Spleen (tissue), 11 donors: Measurements from ENCODE around the gene ACSS1. TPM values are rescaled to one million over a fixed set of nuclear protein-coding genes. Genes with fewer than 3 reads are reported as not detected.

Source experiments
- DNase-seq: peaks from one replicate; pipeline ENCODE4 v3.0.0-alpha.2; 2020
- H3K27ac ChIP-seq, 8 donors: fragments of 200-600 bp; sonication (generic) in 7 of 8; 1 replicate in 4 of 8; 2 replicates in 4 of 8; pipeline versions ENCODE4 v1.5.0 to v1.8.0; 2016 to 2021; ENCODE audit warnings: inconsistent platforms in 4 of 8, mild to moderate bottlenecking in 4 of 8, moderate library complexity in 1 of 8
- H3K27me3 ChIP-seq, 7 donors: fragments of 200-600 bp; sonication (generic) in 6 of 7; replicated peaks in 1 of 7; 1 replicate in 4 of 7; 2 replicates in 3 of 7; pipeline versions ENCODE4 v1.5.0 to v1.8.0; 2016 to 2021; ENCODE audit warnings: inconsistent platforms in 3 of 7, mild to moderate bottlenecking in 1 of 7
- H3K36me3 ChIP-seq, 6 donors: fragments of 200-600 bp; sonication (generic) in 5 of 6; 1 replicate in 4 of 6; 2 replicates in 2 of 6; pipeline versions ENCODE4 v1.5.0 to v1.8.0; 2016 to 2021; ENCODE audit warnings: inconsistent platforms in 2 of 6
- H3K4me1 ChIP-seq, 6 donors: fragments of 200-600 bp; sonication (generic) in 5 of 6; 1 replicate in 3 of 6; 2 replicates in 3 of 6; pipeline versions ENCODE4 v1.5.0 to v1.8.0; 2016 to 2021; ENCODE audit warnings: inconsistent platforms in 3 of 6
- H3K4me3 ChIP-seq, 8 donors: fragments of 200-600 bp; sonication (generic) in 7 of 8; 1 replicate in 4 of 8; 2 replicates in 4 of 8; pipeline versions ENCODE4 v1.5.0 to v1.8.0; 2016 to 2021; ENCODE audit warnings: inconsistent platforms in 4 of 8, mild to moderate bottlenecking in 4 of 8, moderate library complexity in 2 of 8
- H3K9me3 ChIP-seq, 8 donors: fragments of 200-600 bp; sonication (generic) in 7 of 8; 1 replicate in 4 of 8; 2 replicates in 4 of 8; pipeline versions ENCODE4 v1.5.0 to v1.8.0; 2016 to 2021; ENCODE audit warnings: inconsistent platforms in 4 of 8
- CTCF ChIP-seq, 11 experiments: fragments of 200-600 bp in 7 of 11; fragments of 450-650 bp in 4 of 11; sonication (generic) in 4 of 11; IDR thresholded peaks in 8 of 11; conservative IDR thresholded peaks in 3 of 11; 1 replicate in 7 of 11; 2 replicates in 4 of 11; pipeline versions ENCODE4 v1.4.0 to v1.8.0; 2016 to 2021; ENCODE audit warnings: antibody characterized with exemption in 11 of 11, inconsistent platforms in 4 of 11, mild to moderate bottlenecking in 1 of 11
- POLR2A ChIP-seq, 3 donors: fragments of 450-650 bp; IDR thresholded peaks; one replicate each; pipeline ENCODE4 v1.5.1; 2017; ENCODE audit warnings: antibody characterized with exemption in 3 of 3, mild to moderate bottlenecking in 1 of 3
- POLR2AphosphoS5 ChIP-seq, 3 donors: sonication (generic); formaldehyde crosslinking; IDR thresholded peaks; one replicate each; pipeline ENCODE4 v1.5.1; 2017; ENCODE audit warnings: antibody characterized with exemption in 3 of 3
- WGBS, 5 donors: extraction: QIAGEN DNeasy Blood & Tissue Kit in 3 of 5; methylation state at CpG; one replicate each; pipeline versions ENCODE4 v1.1.5 to v1.1.7; 2013 to 2018; 5-methylcytosine and 5-hydroxymethylcytosine counted together
- intact Hi-C: fragments of 100-400 bp; cut with DNase I; formaldehyde crosslinking; loops from one replicate; pipeline ENCODE4 v1.15.0; 2023; ENCODE audit warnings: low total_unique reads
- polyA plus RNA-seq, 3 donors: library from polyadenylated mRNA; stranded (reverse); fragments of 200-250 nt; gene quantifications; one replicate each; pipeline ENCODE4 v1.2.1, GENCODE V29; 2013
- total RNA-seq, 7 donors: library from RNA; depleted of rRNA in 3 of 7; stranded (reverse); fragments of >200 nt in 3 of 7; fragmentation: NEBNext Ultra II Directional in 4 of 7; extraction: Animal tissue kit (Norgen Biotek cat#: 25700) in 4 of 7; gene quantifications; one replicate each; pipeline versions ENCODE4 v1.1.0 to v1.2.1, GENCODE V29; 2016 to 2021
- donor health status: healthy with polysubstance abuse.
- donor health status: DM: no; HTN: no; CAD: no; lungs with moderate emphysema.
- donor health status: DM: no; HTN: no; CAD: no.
- donor health status: Bipolar disorder and iron deficiency.
- donor health status: healthy.
- donor health status: DM: no; HTN: no; CAD: no.
- donor health status: DM: yes; HTN: yes; CAD: no.

ACSS1 gene
- total and polyA plus RNA-seq, 10 donors, result 20.3 to 50.8 (median 36.4) TPM

GRCh38 chr20:25023356-25023755 is 34.6 kb downstream of the ACSS1 start:
- Histone ChIP-seq H3K4me3 (no peak overlapping the region), H3K27me3 (no peaks in the 10 kb centered on the region), H3K9me3 (no peaks in the 10 kb centered on the region), H3K27ac (no peak overlapping the region), H3K4me1 (peaks cover 0 to 36% (median 5%) of the 10 kb centered on the region in 6 donors), H3K36me3 (peaks cover 0 to 90% (median 38%) of the 10 kb centered on the region in 6 donors)
- intact Hi-C loops, result no loop called here
- WGBS, 5 donors, result 82 to 91% (median 84%) methylated on average over 9 to 10 of the region's 10 CpGs
- TF ChIP-seq POLR2AphosphoS5 (IDR thresholded peaks at IDR 0.05) (no peak), POLR2A (IDR thresholded peaks at IDR 0.05) (no peak), CTCF (IDR thresholded peaks at IDR 0.05 in 8 of 11, conservative IDR thresholded peaks at IDR 0.05 in 3 of 11) (no peak)
- DNase-seq, result peak; percentile 47

DNA sequence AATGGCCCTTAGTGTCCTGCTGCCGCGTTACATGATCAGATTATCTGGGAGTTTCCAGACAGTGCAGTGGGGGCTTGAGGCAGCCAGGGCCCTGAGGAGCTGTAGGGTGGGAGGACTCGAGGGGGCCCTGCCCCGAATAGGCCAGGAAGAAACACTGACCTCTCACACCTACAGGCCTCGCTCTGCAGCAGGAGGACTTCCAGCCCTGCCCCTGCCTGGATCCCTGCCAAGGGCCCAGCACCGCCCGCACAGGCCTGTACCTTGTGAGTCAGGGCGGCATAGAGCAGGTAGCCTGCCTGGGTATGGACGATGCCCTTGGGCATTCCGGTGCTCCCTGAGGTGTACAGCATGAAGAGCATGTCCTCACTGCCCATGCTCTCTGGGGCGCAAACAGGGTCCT is 35.3 kb downstream of the ACSS1 start:
- WGBS, 5 donors, result 70 to 88% (median 87%) methylated on average over 5 to 11 of the region's 11 CpGs
- Histone ChIP-seq H3K36me3 (peaks cover 0 to 91% (median 42%) of the 10 kb centered on the region in 6 donors), H3K4me3 (no peak overlapping the region), H3K27me3 (no peaks in the 10 kb centered on the region), H3K27ac (no peak overlapping the region), H3K4me1 (peaks cover 0 to 31% (median 5%) of the 10 kb centered on the region in 6 donors), H3K9me3 (no peaks in the 10 kb centered on the region)
- TF ChIP-seq POLR2A (IDR thresholded peaks at IDR 0.05) (no peak), POLR2AphosphoS5 (IDR thresholded peaks at IDR 0.05) (no peak), CTCF (IDR thresholded peaks at IDR 0.05 in 8 of 11, conservative IDR thresholded peaks at IDR 0.05 in 3 of 11) (no peak)
- DNase-seq, result peak; percentile 68
- intact Hi-C loops, result no loop called here

DNA sequence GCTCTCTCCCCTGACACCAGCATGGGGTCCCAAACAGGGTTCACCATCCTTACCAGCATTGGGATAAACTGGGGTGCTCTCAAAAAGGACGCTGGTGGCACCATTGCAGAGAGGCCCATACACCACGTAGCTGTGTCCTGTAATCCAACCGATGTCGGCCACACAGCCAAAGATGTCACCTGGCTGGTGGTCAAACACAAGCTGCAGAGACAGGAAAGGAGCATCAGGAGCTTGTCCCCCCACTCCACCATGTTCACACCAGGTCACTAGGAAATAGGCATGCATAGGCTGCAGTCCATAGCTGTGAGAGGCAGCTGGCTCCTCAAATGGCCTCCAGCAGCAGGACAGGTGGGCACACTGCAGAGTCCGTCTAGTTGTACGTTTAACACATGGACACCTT is 36.6 kb downstream of the ACSS1 start:
- Histone ChIP-seq H3K9me3 (no peaks in the 10 kb centered on the region), H3K4me3 (no peak overlapping the region), H3K36me3 (peaks cover 0 to 98% (median 53%) of the 10 kb centered on the region in 6 donors), H3K4me1 (peaks cover 0 to 23% (median 4%) of the 10 kb centered on the region in 6 donors), H3K27me3 (no peaks in the 10 kb centered on the region), H3K27ac (no peak overlapping the region)
- intact Hi-C loops, result no loop called here
- no peak for DNase-seq
- WGBS, 5 donors, result 93 to 97% (median 96%) methylated on average over 3 to 6 of the region's 6 CpGs
- TF ChIP-seq POLR2AphosphoS5 (IDR thresholded peaks at IDR 0.05) (no peak), POLR2A (IDR thresholded peaks at IDR 0.05) (no peak), CTCF (IDR thresholded peaks at IDR 0.05 in 8 of 11, conservative IDR thresholded peaks at IDR 0.05 in 3 of 11) (no peak)

DNA sequence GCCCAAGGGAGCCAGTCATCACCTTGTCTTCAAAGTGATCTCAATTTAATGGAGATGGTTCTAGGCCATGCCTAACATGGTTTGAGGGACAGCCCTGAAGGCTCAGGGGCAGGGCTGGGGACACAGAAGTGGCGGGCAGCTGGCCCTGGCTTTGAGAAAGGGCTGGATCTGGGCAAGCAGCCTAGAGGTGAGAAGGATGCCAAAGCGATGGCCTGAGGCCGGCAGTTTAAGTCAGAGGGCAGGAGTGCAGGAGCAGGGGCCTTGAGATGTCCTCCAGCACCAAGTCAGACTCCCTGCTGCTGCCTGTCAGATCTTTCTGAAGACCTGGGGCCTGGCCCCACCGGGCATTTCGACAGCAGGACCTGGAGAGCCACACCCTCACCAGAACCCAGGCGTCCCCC is 37.0 kb downstream of the ACSS1 start:
- no peak overlapping the region for H3K27ac ChIP-seq
- H3K27me3 ChIP-seq, result no peaks in the 10 kb centered on the region
- peaks cover 0 to 18% (median under 1%) of the 10 kb centered on the region in 6 donors for H3K4me1 ChIP-seq
- intact Hi-C loops, result no loop called here
- peak; percentile 57 for DNase-seq
- WGBS, 5 donors, result 91 to 100% (median 94%) methylated on average over 4 to 6 of the region's 6 CpGs
- TF ChIP-seq CTCF (IDR thresholded peaks at IDR 0.05 in 8 of 11, conservative IDR thresholded peaks at IDR 0.05 in 3 of 11) (no peak), POLR2AphosphoS5 (IDR thresholded peaks at IDR 0.05) (no peak), POLR2A (IDR thresholded peaks at IDR 0.05) (no peak)
- H3K9me3 ChIP-seq, result no peaks in the 10 kb centered on the region
- no peak overlapping the region for H3K4me3 ChIP-seq
- H3K36me3 ChIP-seq, result peaks cover 0 to 98% (median 55%) of the 10 kb centered on the region in 6 donors
